Measurements from ENCODE around the gene LRRC38.

- TF ChIP-seq TAF1 (IDR thresholded peaks at IDR 0.05; ENCODE audit: low read depth, low read length) (no peak), HDAC6 (IDR thresholded peaks at IDR 0.05; ENCODE audit: low read depth, low read length) (no peak), EZH2 (IDR thresholded peaks at IDR 0.05; ENCODE audit: low read depth, low read length, severe bottlenecking) (no peak), SIX5 (IDR thresholded peaks at IDR 0.05; ENCODE audit: low read depth, low read length) (no peak), KDM1A (IDR thresholded peaks at IDR 0.05; ENCODE audit: borderline replicate concordance, low read length) (no peak), MAFK (IDR thresholded peaks at IDR 0.05; ENCODE audit: low read depth, low read length) (no peak), SP1 (IDR thresholded peaks at IDR 0.05; ENCODE audit: low read depth, low read length) (no peak), JUN (IDR thresholded peaks at IDR 0.05; ENCODE audit: low read depth, low read length) (no peak), KDM5A (IDR thresholded peaks at IDR 0.05; ENCODE audit: low read length) (no peak), RAD21 (IDR thresholded peaks at IDR 0.05 in 1 of 2, conservative IDR thresholded peaks at IDR 0.05 in 1 of 2; ENCODE audit: low read depth in 2 of 2, low read length in 2 of 2) (no peak)
- TF ChIP-seq, protein P1, sequence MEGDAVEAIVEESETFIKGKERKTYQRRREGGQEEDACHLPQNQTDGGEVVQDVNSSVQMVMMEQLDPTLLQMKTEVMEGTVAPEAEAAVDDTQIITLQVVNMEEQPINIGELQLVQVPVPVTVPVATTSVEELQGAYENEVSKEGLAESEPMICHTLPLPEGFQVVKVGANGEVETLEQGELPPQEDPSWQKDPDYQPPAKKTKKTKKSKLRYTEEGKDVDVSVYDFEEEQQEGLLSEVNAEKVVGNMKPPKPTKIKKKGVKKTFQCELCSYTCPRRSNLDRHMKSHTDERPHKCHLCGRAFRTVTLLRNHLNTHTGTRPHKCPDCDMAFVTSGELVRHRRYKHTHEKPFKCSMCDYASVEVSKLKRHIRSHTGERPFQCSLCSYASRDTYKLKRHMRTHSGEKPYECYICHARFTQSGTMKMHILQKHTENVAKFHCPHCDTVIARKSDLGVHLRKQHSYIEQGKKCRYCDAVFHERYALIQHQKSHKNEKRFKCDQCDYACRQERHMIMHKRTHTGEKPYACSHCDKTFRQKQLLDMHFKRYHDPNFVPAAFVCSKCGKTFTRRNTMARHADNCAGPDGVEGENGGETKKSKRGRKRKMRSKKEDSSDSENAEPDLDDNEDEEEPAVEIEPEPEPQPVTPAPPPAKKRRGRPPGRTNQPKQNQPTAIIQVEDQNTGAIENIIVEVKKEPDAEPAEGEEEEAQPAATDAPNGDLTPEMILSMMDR (IDR thresholded peaks at IDR 0.05; ENCODE audit: control extremely low read depth in 1 of 3, insufficient read depth in 1 of 3, low read depth in 1 of 3, low read length in 3 of 3): no peak
- TF ChIP-seq, protein P2, sequence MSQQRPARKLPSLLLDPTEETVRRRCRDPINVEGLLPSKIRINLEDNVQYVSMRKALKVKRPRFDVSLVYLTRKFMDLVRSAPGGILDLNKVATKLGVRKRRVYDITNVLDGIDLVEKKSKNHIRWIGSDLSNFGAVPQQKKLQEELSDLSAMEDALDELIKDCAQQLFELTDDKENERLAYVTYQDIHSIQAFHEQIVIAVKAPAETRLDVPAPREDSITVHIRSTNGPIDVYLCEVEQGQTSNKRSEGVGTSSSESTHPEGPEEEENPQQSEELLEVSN (IDR thresholded peaks at IDR 0.05): no peak
These were observed 14.4 kb downstream of the LRRC38 start for GRCh38 chr1:13499422-13499821.
